ENCODE measurements around the gene FCRL6. TPM values are rescaled to one million over a fixed set of nuclear protein-coding genes. Genes with fewer than 3 reads are reported as not detected.

The FCRL6 gene
- total RNA-seq, 2 experiments from 2014 or later: not detected

DNA sequence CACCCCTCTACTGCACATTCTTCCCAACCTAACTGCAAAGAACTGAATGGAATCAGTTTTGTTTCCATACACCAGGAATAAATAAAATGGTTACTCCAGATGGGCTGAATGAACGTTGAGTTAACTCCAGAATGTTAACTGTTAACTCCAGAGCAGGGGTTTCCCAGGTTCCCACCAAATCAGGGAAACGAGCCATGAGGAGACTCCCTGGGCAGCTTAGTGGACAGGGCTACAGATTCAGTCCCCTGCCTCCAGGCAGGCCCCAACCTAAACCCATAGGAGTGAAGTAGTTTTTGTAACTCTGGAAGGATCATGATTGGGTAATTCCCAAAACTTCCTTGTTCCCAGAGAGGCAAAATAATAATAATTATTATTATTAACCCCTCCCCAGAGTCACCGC lies 46.2 kb downstream of the FCRL6 start:
- no peak for DNase-seq
- Mint-ChIP-seq H3K9me3 (no peaks in the 10 kb centered on the region), H3K4me1 (no peaks in the 10 kb centered on the region), H3K27ac (no peak overlapping the region), H3K4me3 (no peak overlapping the region), H3K36me3 (ENCODE audit: low read depth) (no peaks in the 10 kb centered on the region), H3K27me3 (peaks cover 12% of the 10 kb centered on the region)
- ChIA-PET CTCF (no interaction called here), POLR2A (no interaction called here)

GRCh38 chr1:159849626-159850366 lies 47.6 kb downstream of the FCRL6 start:
- H3K4me3 Mint-ChIP-seq: no peak overlapping the region
- H3K27me3 Mint-ChIP-seq: no peaks in the 10 kb centered on the region
- ChIA-PET CTCF (interaction anchor here (1.2 kb wide), 1 partner anchor 51 kb away, joined by 6 read pairs; no protein-coding TSS in a partner anchor), POLR2A (no interaction called here)
- H3K36me3 Mint-ChIP-seq (ENCODE audit: low read depth): no peaks in the 10 kb centered on the region
- no peak overlapping the region for H3K27ac Mint-ChIP-seq
- DNase-seq: no peak
- peaks cover 6% of the 10 kb centered on the region for H3K4me1 Mint-ChIP-seq
- no peaks in the 10 kb centered on the region for H3K9me3 Mint-ChIP-seq

DNA sequence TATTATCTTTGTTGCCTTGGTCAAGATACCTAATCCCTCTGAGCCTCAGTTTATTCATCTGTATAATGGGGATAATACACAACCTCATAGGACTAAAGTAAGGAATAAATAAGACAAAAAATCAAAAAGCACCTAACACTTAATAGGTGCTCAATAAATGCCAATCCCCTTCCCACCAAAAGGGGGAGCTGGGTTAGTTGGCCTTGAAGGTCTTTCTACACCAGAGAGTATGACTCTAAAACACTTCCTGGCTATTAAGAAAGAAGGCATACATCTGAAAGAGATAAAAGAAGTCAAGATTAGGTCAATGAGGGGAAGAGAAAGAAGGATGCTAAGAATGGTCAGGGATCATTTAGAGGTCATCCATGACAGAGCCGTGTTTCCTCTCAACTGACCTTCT lies 49.2 kb downstream of the FCRL6 start:
- no peak for DNase-seq
- H3K36me3 Mint-ChIP-seq (ENCODE audit: low read depth): no peaks in the 10 kb centered on the region
- CTCF ChIA-PET: interaction anchor here (0.8 to 4.5 kb wide), 5 partner anchors 24 to 156 kb away, joined by 4 to 21 read pairs (median 4); partner anchors contain the start of gene SLAMF8
- no peaks in the 10 kb centered on the region for H3K9me3 Mint-ChIP-seq
- no peaks in the 10 kb centered on the region for H3K27me3 Mint-ChIP-seq
- H3K4me3 Mint-ChIP-seq: no peak overlapping the region
- H3K27ac Mint-ChIP-seq: no peak overlapping the region
- peaks cover 10% of the 10 kb centered on the region for H3K4me1 Mint-ChIP-seq
- POLR2A ChIA-PET: no interaction called here

DNA sequence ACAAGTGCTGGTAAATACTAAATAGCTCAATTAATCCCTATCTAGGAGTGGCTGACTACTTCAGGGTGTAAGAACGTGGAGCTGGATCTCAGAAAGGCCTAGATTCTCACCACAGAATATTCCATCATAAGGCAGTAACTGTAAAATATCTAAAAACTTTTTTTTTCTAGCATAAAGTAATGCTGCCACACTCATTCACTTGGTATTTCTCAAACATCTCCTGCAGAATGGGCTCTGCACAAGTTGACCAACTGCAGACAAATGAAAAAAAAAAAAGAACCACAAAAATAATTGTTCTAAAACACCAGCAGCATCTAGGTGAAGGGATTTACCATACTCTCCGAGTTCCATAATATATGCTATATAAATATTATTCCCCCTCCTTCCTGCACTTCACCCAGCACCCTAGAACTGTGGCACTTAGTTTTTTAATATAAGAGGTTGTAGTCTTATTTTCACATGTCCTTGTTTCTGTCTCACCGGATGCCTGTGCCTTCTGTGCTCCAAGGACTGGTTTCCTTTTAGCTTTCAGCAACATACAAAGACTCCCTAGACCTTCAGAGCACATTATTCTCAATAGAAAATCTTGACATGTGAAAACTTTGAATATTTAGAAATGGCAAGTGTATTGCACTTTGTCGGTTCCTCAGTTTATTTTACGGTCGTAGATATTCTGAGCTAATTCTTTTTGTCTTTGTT lies 51.4 kb downstream of the FCRL6 start:
- Mint-ChIP-seq H3K27me3 (no peaks in the 10 kb centered on the region), H3K9me3 (no peaks in the 10 kb centered on the region), H3K36me3 (ENCODE audit: low read depth) (no peaks in the 10 kb centered on the region), H3K4me1 (peaks cover 10% of the 10 kb centered on the region), H3K27ac (no peak overlapping the region), H3K4me3 (peak overlapping the region; percentile 68)
- no peak for DNase-seq
- ChIA-PET POLR2A (interaction anchor here (1.1 to 1.5 kb wide), 7 partner anchors 12 to 69 kb away, joined by 3 to 7 read pairs (median 4); partner anchors contain the start of gene SLAMF8), CTCF (interaction anchor here (0.7 to 4.5 kb wide), 9 partner anchors 9 to 153 kb away, joined by 3 to 21 read pairs (median 4); partner anchors contain the start of gene SLAMF8)

DNA sequence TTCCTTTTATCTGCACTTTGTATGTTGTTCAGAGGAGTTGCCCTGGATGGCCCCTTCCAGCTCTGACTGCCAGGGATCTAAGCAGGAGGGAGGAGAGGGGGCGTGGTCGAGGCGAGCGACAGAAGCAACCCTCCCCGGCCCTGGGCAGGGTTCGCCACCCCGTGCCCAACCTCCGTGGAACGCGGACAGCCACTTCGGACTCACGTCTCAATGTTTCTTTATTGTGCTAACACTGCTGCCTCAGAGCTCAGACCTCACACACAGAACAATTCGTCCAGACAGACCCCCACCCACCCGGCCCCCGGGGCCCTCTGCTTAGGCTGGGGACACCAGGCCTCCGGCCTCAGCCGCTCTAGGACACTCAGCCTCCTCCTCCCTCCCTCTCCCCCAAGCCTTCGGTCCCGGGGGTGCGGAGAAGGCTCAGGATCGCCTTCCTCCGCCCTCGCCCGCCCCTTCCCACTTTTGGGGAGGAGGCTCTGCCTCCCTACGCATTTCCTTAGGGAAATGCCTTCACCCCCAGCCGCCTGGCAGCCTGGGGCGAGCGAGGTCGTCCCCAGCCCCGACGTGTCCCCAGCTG lies 52.0 kb downstream of the FCRL6 start:
- Mint-ChIP-seq H3K27ac (no peak overlapping the region), H3K4me3 (peak overlapping the region; percentile 68), H3K36me3 (ENCODE audit: low read depth) (no peaks in the 10 kb centered on the region), H3K4me1 (peaks cover 10% of the 10 kb centered on the region), H3K9me3 (no peaks in the 10 kb centered on the region), H3K27me3 (no peaks in the 10 kb centered on the region)
- DNase-seq: no peak
- ChIA-PET POLR2A (interaction anchor here (1.1 to 1.5 kb wide), 7 partner anchors 13 to 68 kb away, joined by 3 to 7 read pairs (median 4); partner anchors contain the start of gene SLAMF8), CTCF (interaction anchor here (0.8 to 4.5 kb wide), 5 partner anchors 10 to 64 kb away, joined by 3 to 21 read pairs (median 5); partner anchors contain the start of gene SLAMF8)

DNA sequence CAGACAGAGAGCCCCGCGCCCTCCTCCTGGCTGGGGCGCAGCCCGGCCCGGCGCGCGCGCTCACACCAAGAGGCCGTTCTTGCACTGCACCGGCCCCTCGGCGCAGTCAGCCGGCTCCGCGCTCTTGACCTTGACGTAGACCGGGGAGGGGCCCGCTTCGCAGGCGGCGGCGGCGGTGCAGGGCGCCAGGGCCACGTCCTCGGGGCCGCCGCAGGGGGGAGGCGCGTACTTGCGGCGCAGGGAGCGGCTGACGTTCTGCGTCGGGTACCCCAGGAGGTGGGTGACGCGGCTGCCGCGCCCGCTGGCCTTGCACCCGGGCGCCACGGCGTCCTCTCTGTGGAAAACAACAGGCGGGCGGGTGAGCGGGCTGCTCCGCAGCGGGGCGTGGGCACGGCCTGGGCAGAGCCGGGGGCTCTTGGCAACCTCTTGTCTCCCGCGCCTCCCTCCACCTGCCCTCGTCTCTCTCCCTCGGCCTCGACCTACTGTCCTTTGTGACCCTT lies 52.6 kb downstream of the FCRL6 start:
- ChIA-PET POLR2A (interaction anchor here (1.3 to 1.5 kb wide), 3 partner anchors 13 to 55 kb away, joined by 3 to 5 read pairs (median 4); partner anchors contain the start of gene SLAMF8), CTCF (interaction anchor here (1.1 to 4.5 kb wide), 2 partner anchors 35 to 56 kb away, joined by 5 to 21 read pairs; no protein-coding TSS in a partner anchor)
- Mint-ChIP-seq H3K9me3 (no peaks in the 10 kb centered on the region), H3K27me3 (no peaks in the 10 kb centered on the region), H3K27ac (peak overlapping the region; percentile 27), H3K36me3 (ENCODE audit: low read depth) (no peaks in the 10 kb centered on the region), H3K4me3 (peak overlapping the region; percentile 78), H3K4me1 (peaks cover 10% of the 10 kb centered on the region)
- DNase-seq: peak; percentile 82

DNA sequence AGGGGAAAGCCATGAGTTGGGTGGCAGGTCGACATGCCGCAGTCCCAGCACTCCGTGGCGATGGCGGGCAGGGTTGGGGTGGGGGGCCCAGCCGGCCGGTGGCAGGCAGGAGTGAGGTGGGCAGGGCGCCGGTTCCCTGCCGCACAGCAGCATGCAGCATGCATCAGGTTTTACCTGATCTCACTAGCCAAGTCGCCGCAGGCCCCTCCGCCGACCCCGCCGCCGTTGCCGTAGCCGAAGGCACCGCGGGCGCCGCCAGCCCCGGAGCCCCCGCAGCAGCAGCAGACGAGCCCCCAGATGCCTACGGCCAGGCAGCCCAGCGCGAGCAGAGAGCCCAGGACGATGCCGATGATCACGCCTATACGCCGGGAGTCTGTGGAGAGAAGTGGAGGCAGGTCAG lies 53.5 kb downstream of the FCRL6 start:
- Mint-ChIP-seq H3K9me3 (no peaks in the 10 kb centered on the region), H3K27me3 (no peaks in the 10 kb centered on the region), H3K36me3 (ENCODE audit: low read depth) (no peaks in the 10 kb centered on the region), H3K27ac (no peak overlapping the region), H3K4me3 (peak overlapping the region; percentile 78), H3K4me1 (peaks cover 10% of the 10 kb centered on the region)
- CTCF ChIA-PET: no interaction called here
- POLR2A ChIA-PET: no interaction called here
- DNase-seq: no peak

- H3K27me3 Mint-ChIP-seq: no peaks in the 10 kb centered on the region
- no peak for DNase-seq
- CTCF ChIA-PET: interaction anchor here (1.1 to 1.3 kb wide), 2 partner anchors 32 to 58 kb away, joined by 3 to 5 read pairs; no protein-coding TSS in a partner anchor
- H3K36me3 Mint-ChIP-seq (ENCODE audit: low read depth): no peaks in the 10 kb centered on the region
- H3K27ac Mint-ChIP-seq: no peak overlapping the region
- H3K4me1 Mint-ChIP-seq: peaks cover 10% of the 10 kb centered on the region
- POLR2A ChIA-PET: no interaction called here
- peak overlapping the region; percentile 6 for H3K4me3 Mint-ChIP-seq
- no peaks in the 10 kb centered on the region for H3K9me3 Mint-ChIP-seq
Measured at GRCh38 chr1:159856576-159856975, 54.4 kb downstream of the FCRL6 start.

DNA sequence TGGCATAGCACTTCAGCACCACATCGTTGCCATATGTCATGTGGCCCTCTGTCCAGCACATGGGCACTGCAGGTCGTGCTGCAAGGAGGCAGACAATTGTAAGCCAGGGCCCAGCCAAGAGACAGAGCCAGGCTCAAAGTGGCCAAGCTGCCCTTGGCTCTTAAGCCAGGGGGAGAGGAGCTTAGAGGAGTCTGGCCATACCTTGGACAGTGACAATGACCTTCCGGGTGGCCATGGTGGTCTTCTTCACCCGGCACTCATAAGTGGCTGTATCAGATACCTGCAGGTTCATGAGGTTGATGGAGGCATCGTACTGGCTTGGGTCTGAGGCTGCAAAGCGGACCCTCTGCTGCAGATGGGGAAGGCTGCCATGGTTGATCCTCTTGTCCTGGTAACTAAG lies 55.7 kb downstream of the FCRL6 start:
- no peak overlapping the region for H3K4me3 Mint-ChIP-seq
- no peaks in the 10 kb centered on the region for H3K36me3 Mint-ChIP-seq (ENCODE audit: low read depth)
- DNase-seq: no peak
- peaks cover 10% of the 10 kb centered on the region for H3K4me1 Mint-ChIP-seq
- ChIA-PET CTCF (interaction anchor here (0.8 kb wide), 1 partner anchor 37 kb away, joined by 3 read pairs; no protein-coding TSS in a partner anchor), POLR2A (no interaction called here)
- H3K9me3 Mint-ChIP-seq: no peaks in the 10 kb centered on the region
- H3K27ac Mint-ChIP-seq: no peak overlapping the region
- no peaks in the 10 kb centered on the region for H3K27me3 Mint-ChIP-seq

GRCh38 chr1:159859767-159860322 lies 57.7 kb downstream of the FCRL6 start:
- no peak overlapping the region for H3K27ac Mint-ChIP-seq

GRCh38 chr1:159860456-159860855 lies 58.3 kb downstream of the FCRL6 start:
- Mint-ChIP-seq H3K4me1 (no peaks in the 10 kb centered on the region), H3K9me3 (no peaks in the 10 kb centered on the region), H3K36me3 (ENCODE audit: low read depth) (no peaks in the 10 kb centered on the region), H3K27me3 (peaks cover 2% of the 10 kb centered on the region), H3K27ac (no peak overlapping the region), H3K4me3 (no peak overlapping the region)
- POLR2A ChIA-PET: no interaction called here
- CTCF ChIA-PET: no interaction called here
- no peak for DNase-seq

More at GRCh38 chr1:159859767-159860322, 57.7 kb downstream of the FCRL6 start:
- ChIA-PET CTCF (no interaction called here), POLR2A (no interaction called here)
- no peak for DNase-seq
- Mint-ChIP-seq H3K9me3 (no peaks in the 10 kb centered on the region), H3K36me3 (ENCODE audit: low read depth) (no peaks in the 10 kb centered on the region), H3K27me3 (peaks cover 2% of the 10 kb centered on the region), H3K4me1 (peaks cover 4% of the 10 kb centered on the region), H3K4me3 (no peak overlapping the region)

DNA sequence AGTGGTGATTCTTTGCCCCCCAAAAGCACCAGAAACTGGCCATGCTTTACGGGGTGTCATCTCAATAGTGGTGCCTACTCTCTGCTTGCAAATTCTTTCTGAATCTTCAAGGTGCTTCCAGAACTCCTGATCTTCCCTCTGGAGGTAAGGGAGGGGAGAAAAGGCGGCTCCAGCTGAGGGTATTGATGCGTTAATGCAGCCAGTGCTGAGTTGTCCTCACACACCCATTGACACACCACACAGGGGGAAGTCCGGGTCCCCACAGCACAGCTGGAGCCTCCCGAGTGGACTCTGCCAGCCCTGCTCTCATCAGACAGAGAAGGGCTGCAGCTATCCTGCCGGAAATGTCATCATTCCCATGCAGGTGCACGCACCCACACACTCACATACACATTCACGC lies 59.1 kb downstream of the FCRL6 start:
- Mint-ChIP-seq H3K9me3 (no peaks in the 10 kb centered on the region), H3K27me3 (peaks cover 2% of the 10 kb centered on the region), H3K4me3 (no peak overlapping the region), H3K36me3 (ENCODE audit: low read depth) (no peaks in the 10 kb centered on the region), H3K4me1 (no peaks in the 10 kb centered on the region), H3K27ac (no peak overlapping the region)
- POLR2A ChIA-PET: no interaction called here
- CTCF ChIA-PET: no interaction called here
- no peak for DNase-seq
